ENCODE data around the gene AGAP1.

DNA sequence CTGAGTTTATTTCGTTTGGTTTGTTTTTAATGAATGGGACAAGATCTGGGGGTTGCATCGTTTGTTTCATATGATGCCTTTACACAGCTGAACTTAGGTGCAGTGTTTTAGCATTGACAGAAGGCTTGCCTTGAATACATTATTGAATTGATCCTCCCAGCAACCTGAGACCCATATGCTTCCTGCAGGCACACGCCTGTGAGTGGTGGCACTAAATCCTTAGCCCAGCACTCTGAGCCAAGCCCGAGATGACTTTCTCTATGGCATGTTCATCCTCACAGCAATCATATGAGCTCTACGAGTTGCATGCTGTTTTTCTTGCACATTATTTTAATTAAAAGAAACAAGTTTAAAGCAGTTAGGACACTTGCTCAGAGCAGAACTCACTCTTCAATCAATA is 47.8 kb upstream of the AGAP1 start:
- TF ChIP-seq, protein P1, sequence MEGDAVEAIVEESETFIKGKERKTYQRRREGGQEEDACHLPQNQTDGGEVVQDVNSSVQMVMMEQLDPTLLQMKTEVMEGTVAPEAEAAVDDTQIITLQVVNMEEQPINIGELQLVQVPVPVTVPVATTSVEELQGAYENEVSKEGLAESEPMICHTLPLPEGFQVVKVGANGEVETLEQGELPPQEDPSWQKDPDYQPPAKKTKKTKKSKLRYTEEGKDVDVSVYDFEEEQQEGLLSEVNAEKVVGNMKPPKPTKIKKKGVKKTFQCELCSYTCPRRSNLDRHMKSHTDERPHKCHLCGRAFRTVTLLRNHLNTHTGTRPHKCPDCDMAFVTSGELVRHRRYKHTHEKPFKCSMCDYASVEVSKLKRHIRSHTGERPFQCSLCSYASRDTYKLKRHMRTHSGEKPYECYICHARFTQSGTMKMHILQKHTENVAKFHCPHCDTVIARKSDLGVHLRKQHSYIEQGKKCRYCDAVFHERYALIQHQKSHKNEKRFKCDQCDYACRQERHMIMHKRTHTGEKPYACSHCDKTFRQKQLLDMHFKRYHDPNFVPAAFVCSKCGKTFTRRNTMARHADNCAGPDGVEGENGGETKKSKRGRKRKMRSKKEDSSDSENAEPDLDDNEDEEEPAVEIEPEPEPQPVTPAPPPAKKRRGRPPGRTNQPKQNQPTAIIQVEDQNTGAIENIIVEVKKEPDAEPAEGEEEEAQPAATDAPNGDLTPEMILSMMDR (IDR thresholded peaks at IDR 0.05; ENCODE audit: low read depth, low read length, poor library complexity, severe bottlenecking): no peak
- TF ChIP-seq EZH2phosphoT487 (IDR thresholded peaks at IDR 0.05; ENCODE audit: borderline replicate concordance, low read length): no peak

Data from DOHH2 (cell line).